Activated CD4-positive, alpha-beta T cell treated with anti-CD3 and anti-CD28 coated beads, Interleukin-2, amount 50 U/mL, for 1 hour (primary cell): ENCODE data around the gene CAMTA1.

ENCODE experiments used
- DNase-seq: peaks from one replicate; pipeline ENCODE4 v3.0.0-alpha.2; 2020

CAMTA1 gene

GRCh38 chr1:7554385-7555235 is 769.4 kb downstream of the CAMTA1 start:
- DNase-seq = no peak

- no peak for DNase-seq
Measured at GRCh38 chr1:7555391-7556185, 770.3 kb downstream of the CAMTA1 start.

- DNase-seq = no peak
Measured at GRCh38 chr1:7557301-7557891, 772.1 kb downstream of the CAMTA1 start.

GRCh38 chr1:7558041-7558461 is 772.8 kb downstream of the CAMTA1 start:
- DNase-seq = no peak

GRCh38 chr1:7558481-7558880 is 773.2 kb downstream of the CAMTA1 start:
- no peak for DNase-seq

GRCh38 chr1:7558921-7559869 is 773.9 kb downstream of the CAMTA1 start:
- no peak for DNase-seq

- DNase-seq = no peak
Measured at GRCh38 chr1:7560128-7560527, 774.9 kb downstream of the CAMTA1 start.

- no peak for DNase-seq
Measured at GRCh38 chr1:7560601-7561181, 775.4 kb downstream of the CAMTA1 start.

GRCh38 chr1:7561331-7561921 is 776.2 kb downstream of the CAMTA1 start:
- no peak for DNase-seq

GRCh38 chr1:7561936-7562728 is 776.9 kb downstream of the CAMTA1 start:
- DNase-seq = no peak

GRCh38 chr1:7562729-7563605 is 777.7 kb downstream of the CAMTA1 start:
- DNase-seq = no peak

- DNase-seq = no peak
Measured at GRCh38 chr1:7564137-7564536, 778.9 kb downstream of the CAMTA1 start.

- DNase-seq = no peak
Measured at GRCh38 chr1:7565099-7565750, 780.0 kb downstream of the CAMTA1 start.

GRCh38 chr1:7566417-7567375 is 781.4 kb downstream of the CAMTA1 start:
- DNase-seq = no peak

- DNase-seq = no peak
Measured at GRCh38 chr1:7567376-7567775, 782.1 kb downstream of the CAMTA1 start.

GRCh38 chr1:7568053-7568452 is 782.8 kb downstream of the CAMTA1 start:
- no peak for DNase-seq

GRCh38 chr1:7568901-7569524 is 783.8 kb downstream of the CAMTA1 start:
- DNase-seq = no peak
